T-helper 2 cell treated with Interferon-gamma antibody and Interleukin-4, amounts not matched to agents 5 μg/mL and 100 μg/mL, for 36 hours (primary cell): Measurements from ENCODE around the gene SPATS2.
"Not testable (repeated sequence)": the region's sequence is repeated elsewhere in the genome, so short reads cannot be mapped to it uniquely, and the experiment has no call there.

Source experiments
- DNase-seq: peaks from one replicate; pipeline ENCODE4 v3.0.0; 2021; ENCODE audit warnings: low spot score
- H3K27ac Mint-ChIP-seq: one replicate; pipeline ENCODE4 v1.8.0; 2021; ENCODE audit warnings: mild to moderate bottlenecking, mixed read lengths
- H3K27me3 Mint-ChIP-seq: one replicate; pipeline ENCODE4 v1.8.0; 2021; ENCODE audit warnings: low read depth, mixed read lengths
- H3K36me3 Mint-ChIP-seq: one replicate; pipeline ENCODE4 v1.8.0; 2021; ENCODE audit warnings: low read depth, mixed read lengths
- H3K4me1 Mint-ChIP-seq: one replicate; pipeline ENCODE4 v1.8.0; 2021; ENCODE audit warnings: low read depth, mixed read lengths
- H3K4me3 Mint-ChIP-seq: one replicate; pipeline ENCODE4 v1.8.0; 2022; ENCODE audit warnings: mild to moderate bottlenecking, moderate library complexity, mixed read lengths
- H3K9me3 Mint-ChIP-seq: one replicate; pipeline ENCODE4 v1.8.0; 2021; ENCODE audit warnings: mixed read lengths

Gene SPATS2

DNA sequence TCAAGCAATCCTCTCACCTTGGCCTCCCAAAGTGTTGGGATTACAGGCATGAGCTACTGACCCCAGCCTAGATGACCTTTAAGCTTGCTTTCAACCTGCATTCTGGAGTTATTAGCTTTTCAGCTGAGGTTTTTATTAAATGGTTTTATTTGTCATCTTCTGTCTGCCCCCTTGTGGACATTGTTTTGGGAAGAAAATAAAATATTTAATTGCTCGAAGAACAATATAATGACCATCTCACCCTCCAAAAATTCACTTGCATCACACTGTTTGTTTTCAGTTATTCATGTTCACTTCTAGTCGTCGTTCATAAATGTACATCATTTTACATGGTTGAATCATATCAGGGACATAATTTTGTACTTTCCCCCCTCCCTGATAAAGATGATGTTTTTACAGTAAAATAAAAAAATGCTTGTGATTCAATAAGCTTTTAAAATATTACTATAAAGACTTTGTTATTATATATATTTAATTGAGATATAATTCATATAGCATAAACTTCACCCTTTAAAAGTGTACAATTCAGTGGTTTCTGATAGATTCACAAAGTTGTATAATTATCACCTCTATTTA lies 10.1 kb upstream of the SPATS2 start:
- DNase-seq: no peak

DNA sequence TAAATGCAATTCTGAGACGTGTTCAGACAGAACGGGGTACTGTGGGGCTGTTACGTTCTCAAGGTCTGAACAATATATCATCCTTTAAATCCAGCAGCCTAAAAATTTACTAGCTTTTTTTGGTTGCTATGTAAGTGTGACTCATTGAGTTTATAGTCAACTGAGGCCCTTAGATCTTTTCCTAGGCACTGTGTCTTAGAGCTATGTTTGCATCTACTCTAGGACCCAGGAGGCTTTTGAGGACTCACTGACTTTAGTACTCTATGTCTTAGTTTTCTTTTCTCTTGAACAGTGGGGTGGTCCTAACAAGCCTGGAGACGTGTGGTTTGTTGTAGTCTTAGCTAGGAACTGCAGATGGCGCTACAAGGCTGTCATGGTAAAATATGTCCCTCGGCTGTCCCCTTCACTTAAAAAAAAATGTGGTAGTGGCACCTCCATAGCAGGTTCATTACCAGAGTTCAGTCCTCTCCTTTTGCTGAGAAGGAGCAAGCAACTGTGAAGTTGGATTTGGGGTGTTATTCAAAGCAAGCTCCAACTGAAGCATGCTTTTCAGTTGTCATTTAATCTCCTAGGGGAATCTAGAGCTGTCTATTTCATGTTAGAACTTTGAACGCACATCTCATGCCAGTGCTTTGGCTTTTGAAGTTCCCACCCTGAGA lies 8.7 kb upstream of the SPATS2 start:
- Mint-ChIP-seq H3K27me3 (peaks cover 29% of the 10 kb centered on the region), H3K27ac (no peak overlapping the region), H3K4me3 (no peak overlapping the region), H3K36me3 (no peaks in the 10 kb centered on the region), H3K9me3 (no peaks in the 10 kb centered on the region), H3K4me1 (peaks cover 4% of the 10 kb centered on the region)
- peak; percentile 53 for DNase-seq

More for the DNA sequence above, 10.1 kb upstream of the SPATS2 start:
- Mint-ChIP-seq H3K4me1 (peaks cover 4% of the 10 kb centered on the region), H3K27me3 (peaks cover 37% of the 10 kb centered on the region), H3K4me3 (no peak overlapping the region), H3K27ac (no peak overlapping the region), H3K36me3 (no peaks in the 10 kb centered on the region), H3K9me3 (no peaks in the 10 kb centered on the region)

DNA sequence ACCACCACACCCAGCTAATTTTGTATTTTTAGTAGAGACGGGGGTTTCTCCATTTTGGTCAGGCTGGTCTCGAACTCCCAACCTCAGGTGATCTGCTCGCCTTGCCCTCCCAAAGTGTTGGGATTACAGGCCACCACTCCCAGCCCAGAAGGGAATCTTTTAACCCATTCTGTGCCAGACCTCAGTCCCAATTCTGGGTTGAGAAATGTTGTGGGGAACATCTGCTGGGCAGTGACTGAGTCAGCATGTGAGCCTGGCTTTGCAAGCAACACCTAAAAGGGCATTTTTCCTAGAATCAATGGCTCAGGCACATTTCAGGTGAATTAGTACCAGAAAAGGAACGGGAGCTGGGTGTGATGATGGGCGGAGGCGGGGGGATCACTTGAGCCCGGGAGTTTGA lies 7.6 kb upstream of the SPATS2 start:
- DNase-seq: no peak
- peaks cover 23% of the 10 kb centered on the region for H3K27me3 Mint-ChIP-seq
- H3K4me1 Mint-ChIP-seq: peaks cover 4% of the 10 kb centered on the region
- no peak overlapping the region for H3K4me3 Mint-ChIP-seq
- H3K9me3 Mint-ChIP-seq: no peaks in the 10 kb centered on the region
- H3K36me3 Mint-ChIP-seq: no peaks in the 10 kb centered on the region
- H3K27ac Mint-ChIP-seq: no peak overlapping the region

DNA sequence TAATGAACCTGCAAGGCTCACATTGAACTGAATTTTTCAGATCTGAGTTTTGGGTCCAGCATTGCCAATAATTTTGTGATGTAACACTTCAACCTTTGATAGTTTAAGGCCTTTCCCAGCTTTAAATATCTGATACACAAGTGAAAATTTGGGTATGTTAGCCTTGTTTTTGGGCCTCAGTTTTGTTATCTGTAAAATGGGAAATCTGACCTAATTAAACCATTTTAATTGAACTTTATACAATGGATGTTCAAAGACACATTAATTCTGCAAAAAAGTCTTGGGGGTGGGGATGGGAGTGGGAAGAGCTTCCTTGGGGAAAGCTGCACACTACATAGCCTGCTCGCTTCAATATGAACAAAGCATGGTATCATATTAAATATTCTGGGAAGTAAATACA lies 5.2 kb upstream of the SPATS2 start:
- Mint-ChIP-seq H3K27ac (no peak overlapping the region), H3K27me3 (peaks cover 12% of the 10 kb centered on the region)

DNA sequence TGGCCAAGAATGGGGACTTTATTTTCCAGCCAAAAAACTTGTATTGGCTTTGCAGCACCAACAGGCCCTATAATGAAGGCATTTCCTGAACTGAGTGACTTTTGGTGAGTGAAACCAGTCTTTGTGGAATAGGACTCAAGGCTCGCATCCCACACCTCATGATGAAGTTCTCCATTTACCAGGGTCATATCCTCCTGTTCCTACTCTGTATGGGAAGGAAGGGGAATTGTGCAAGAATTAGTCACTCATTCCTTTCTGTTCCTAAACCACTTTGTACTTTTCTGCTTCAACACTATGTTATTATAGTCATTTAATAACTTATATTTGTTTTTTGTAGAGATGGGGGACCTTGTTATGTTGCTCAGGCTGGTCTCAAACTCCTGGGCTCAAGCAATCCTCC lies 2.3 kb upstream of the SPATS2 start:
- DNase-seq: no peak
- peaks cover 6% of the 10 kb centered on the region for H3K27me3 Mint-ChIP-seq
- H3K4me1 Mint-ChIP-seq: peaks cover 26% of the 10 kb centered on the region
- H3K4me3 Mint-ChIP-seq: no peak overlapping the region
- no peak overlapping the region for H3K27ac Mint-ChIP-seq
- no peaks in the 10 kb centered on the region for H3K36me3 Mint-ChIP-seq
- H3K9me3 Mint-ChIP-seq: no peaks in the 10 kb centered on the region

More for the DNA sequence above, 5.2 kb upstream of the SPATS2 start:
- Mint-ChIP-seq H3K36me3 (no peaks in the 10 kb centered on the region), H3K4me3 (no peak overlapping the region), H3K9me3 (no peaks in the 10 kb centered on the region), H3K4me1 (peaks cover 11% of the 10 kb centered on the region)
- DNase-seq: no peak

DNA sequence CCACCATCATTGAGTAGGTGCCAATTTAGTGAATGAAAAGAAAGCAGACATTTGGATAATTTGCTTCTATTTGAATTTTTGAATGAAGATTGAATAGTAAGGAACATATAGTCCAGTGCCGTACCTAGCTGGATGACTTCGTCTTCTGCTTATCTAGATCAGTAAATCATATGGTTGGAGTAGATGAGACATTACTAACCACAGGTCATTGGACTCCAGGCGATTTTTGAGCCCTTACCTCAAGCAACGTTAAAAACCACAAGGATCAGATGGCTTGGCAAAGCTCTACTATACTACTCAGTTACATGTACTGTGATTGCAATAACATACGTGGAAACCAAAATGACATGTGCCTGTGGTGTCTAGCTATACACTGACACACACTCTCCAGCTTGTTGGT lies 1.7 kb upstream of the SPATS2 start:
- Mint-ChIP-seq H3K36me3 (no peaks in the 10 kb centered on the region), H3K9me3 (no peaks in the 10 kb centered on the region), H3K4me1 (peaks cover 31% of the 10 kb centered on the region), H3K27ac (no peak overlapping the region), H3K4me3 (peak overlapping the region; percentile 52), H3K27me3 (peaks cover 6% of the 10 kb centered on the region)
- DNase-seq: no peak

DNA sequence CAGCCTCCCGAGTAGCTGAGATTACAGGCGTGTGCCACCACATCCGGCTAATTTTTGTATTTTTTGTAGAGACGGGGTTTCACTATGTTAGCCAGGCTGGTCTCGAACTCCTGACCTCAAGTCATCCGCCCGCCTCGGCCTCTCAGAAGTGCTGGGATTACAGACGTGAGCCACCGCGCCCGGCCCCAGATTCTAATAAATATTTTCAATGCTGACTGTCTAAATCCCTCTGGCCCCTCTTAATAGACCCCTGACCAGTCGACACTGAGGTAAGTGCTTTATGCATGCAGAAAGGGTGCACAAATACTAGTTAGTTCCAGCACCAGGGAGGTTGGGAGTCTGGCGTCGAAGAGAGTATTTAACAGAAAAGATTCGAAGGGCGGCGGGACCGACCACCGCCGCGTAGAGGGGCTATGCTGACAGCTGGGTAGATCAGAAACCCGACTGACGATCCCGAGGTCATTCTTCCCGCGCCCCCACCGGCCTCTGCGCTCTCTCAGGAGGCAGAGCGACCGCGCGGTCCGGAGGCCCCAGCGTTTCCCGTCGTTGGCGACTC lies 1.1 kb upstream of the SPATS2 start:
- Mint-ChIP-seq H3K4me1 (peaks cover 34% of the 10 kb centered on the region), H3K36me3 (no peaks in the 10 kb centered on the region), H3K27me3 (peaks cover 3% of the 10 kb centered on the region), H3K4me3 (peak overlapping the region; percentile 88), H3K9me3 (no peaks in the 10 kb centered on the region), H3K27ac (peak overlapping the region; percentile 94)
- DNase-seq: no peak

DNA sequence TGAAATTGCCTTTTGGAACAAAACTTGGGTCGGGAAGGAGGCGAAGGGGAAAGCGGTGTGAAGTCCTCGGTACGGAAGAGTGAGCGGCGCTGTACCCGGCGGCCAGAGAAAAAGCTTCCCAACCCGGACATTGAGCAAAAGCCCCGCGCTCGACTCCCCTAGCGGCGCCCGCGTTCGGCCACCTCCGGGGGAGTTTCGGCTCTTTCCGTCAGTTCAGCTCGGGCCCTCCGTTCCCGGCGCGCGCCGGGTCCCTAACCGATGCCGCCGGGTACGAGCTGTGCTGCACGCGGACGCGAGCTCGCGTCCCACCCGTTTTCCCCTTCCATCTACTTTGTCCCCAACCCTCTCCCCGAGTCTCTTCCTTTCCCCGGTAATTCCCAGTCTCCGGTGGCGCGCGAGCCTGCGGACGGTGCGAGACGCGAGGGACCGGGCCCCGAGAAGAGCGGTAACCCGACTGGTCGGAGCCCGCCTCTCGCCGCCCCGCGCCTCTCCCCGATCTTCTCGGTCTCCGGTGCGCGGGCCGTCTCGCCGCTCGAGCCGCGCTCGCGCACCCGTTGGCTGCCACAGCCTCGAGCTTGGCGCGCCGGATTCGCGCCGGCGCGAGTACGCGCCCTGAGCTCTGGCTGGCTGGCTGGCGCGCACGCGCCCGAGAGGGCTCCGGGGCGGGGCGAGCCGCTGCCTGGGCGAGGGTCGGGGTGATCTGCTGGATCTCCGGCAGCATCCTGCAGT lies 446 bp upstream of the SPATS2 start:
- DNase-seq: peak; percentile 96
- Mint-ChIP-seq H3K9me3 (no peaks in the 10 kb centered on the region), H3K27me3 (no peaks in the 10 kb centered on the region), H3K36me3 (peaks cover 3% of the 10 kb centered on the region), H3K4me3 (peak overlapping the region; percentile 88), H3K27ac (peak overlapping the region; percentile 94), H3K4me1 (peaks cover 39% of the 10 kb centered on the region)

DNA sequence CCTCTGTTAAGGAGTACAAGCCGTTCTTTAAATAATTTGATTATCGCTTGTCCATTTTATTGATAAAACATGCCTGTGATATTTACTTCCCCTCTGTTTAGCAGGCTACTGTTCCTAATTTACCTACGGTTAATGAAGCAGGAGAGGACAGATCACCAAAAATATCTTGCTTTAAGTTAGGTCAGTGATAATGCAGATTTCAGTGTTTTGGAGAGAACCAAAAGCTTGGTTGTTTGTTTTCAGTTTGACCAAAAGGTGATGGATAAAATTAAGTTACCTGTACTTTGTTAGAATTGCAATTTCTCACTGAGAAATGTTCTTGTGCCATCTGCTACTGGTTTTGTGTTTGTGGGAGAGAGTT lies 958 bp downstream of the SPATS2 start:
- Mint-ChIP-seq H3K4me3 (peak overlapping the region; percentile 88), H3K36me3 (peaks cover 5% of the 10 kb centered on the region), H3K9me3 (no peaks in the 10 kb centered on the region), H3K27me3 (no peaks in the 10 kb centered on the region), H3K27ac (peak overlapping the region; percentile 94), H3K4me1 (peaks cover 41% of the 10 kb centered on the region)
- DNase-seq: no peak

DNA sequence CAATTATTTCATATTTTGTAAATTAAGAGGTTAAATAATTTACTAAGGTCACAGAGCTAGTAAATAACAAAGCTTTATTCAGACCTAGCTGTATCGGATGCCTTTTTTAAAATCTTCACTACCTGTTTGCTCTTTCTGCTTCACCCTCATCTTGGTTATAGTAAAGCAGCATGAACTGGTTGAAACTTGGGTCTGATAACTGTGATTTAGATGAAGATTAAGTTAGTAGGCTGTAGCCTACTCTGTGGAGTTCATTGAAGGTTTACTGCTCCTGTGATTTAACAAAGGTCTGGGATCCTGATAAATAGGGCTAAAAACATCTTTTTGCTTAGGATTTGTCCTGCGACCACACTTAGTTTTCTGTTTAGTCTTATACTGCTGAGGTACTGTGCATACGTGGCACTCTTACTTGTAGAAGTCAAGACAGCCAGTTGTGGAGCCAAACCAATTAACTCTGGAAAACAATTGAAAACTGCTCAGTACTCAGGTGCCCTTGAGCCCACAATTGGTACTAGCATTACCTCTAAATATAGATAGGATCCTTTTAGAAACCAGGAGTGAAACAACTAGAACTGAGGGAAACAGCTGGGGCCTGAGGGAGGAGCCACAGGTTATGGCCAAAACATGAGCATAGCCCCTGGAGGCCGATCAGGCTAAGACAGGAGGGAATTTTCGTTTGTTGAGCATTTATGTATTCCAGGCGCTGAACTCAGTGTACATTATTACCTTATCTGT lies 2.3 kb downstream of the SPATS2 start:
- Mint-ChIP-seq H3K9me3 (no peaks in the 10 kb centered on the region), H3K4me3 (no peak overlapping the region), H3K27me3 (no peaks in the 10 kb centered on the region), H3K4me1 (peaks cover 41% of the 10 kb centered on the region), H3K27ac (no peak overlapping the region), H3K36me3 (peaks cover 5% of the 10 kb centered on the region)
- peak; percentile 33 for DNase-seq

DNA sequence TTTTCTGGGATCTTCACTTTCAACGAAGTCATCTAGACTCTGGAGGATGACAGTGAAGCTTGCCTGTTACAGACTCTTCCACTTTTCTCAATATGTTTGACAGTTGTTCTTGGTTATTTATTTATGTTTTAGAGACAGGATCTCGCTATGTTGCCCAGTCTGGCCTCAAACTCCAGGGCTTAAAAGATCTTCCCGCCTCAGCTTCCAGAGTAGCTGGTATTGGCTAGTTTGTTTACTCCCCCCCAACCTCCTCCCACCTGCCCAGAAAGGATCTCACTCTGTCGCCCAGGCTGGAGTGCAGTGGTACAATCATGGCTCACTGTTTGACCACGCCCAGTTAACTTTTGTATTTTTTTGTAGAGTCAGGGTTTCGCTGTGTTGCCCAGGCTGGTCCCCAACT lies 3.3 kb downstream of the SPATS2 start:
- peaks cover 45% of the 10 kb centered on the region for H3K4me1 Mint-ChIP-seq

DNA sequence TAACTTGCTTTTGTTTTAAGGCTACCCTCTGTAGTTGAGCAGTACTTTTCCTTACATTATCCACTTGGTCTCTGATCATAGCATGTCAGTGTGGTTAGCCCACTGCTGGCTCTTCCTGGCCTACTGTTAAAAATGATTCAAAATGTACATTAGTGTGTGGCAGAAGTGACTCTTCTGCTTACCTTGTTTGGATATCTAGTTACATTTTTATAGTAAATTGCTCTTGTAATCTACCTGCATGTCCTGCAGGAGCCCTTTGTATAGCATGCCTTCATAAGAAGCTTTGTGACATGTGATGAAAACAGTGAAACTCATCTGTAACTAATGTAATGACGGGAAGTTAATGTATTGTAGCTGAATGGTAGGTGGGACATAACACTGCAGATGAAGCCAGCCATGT lies 8.1 kb downstream of the SPATS2 start:
- no peak for DNase-seq
- Mint-ChIP-seq H3K27me3 (no peaks in the 10 kb centered on the region), H3K9me3 (no peaks in the 10 kb centered on the region), H3K4me3 (no peak overlapping the region), H3K27ac (peak overlapping the region; percentile 2), H3K36me3 (peaks cover 5% of the 10 kb centered on the region), H3K4me1 (peaks cover 19% of the 10 kb centered on the region)

More for the DNA sequence above, 3.3 kb downstream of the SPATS2 start:
- Mint-ChIP-seq H3K4me3 (no peak overlapping the region), H3K27ac (no peak overlapping the region), H3K9me3 (no peaks in the 10 kb centered on the region), H3K36me3 (peaks cover 5% of the 10 kb centered on the region), H3K27me3 (no peaks in the 10 kb centered on the region)
- no peak for DNase-seq

DNA sequence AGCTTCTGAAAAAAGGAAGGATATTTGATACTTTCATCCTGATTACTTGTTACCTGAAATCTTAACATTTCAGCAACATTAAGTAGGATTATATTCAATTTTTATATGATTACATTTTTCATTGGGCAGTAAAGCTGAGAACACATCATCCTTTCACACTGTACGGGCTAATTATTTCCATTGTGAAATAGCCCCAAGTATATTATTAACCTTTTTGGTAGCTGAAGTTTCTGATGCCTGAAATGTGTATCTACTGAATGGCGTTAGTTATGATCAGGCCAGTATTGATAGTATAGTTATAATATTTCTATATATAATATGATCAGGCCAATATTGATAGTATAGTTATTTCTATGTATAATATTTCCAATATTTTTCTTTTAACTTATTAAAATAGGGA lies 10.1 kb downstream of the SPATS2 start:
- peaks cover 2% of the 10 kb centered on the region for H3K36me3 Mint-ChIP-seq
- H3K4me1 Mint-ChIP-seq: peaks cover 10% of the 10 kb centered on the region
- H3K9me3 Mint-ChIP-seq: no peaks in the 10 kb centered on the region
- no peak overlapping the region for H3K27ac Mint-ChIP-seq
- no peaks in the 10 kb centered on the region for H3K27me3 Mint-ChIP-seq
- H3K4me3 Mint-ChIP-seq: no peak overlapping the region
- DNase-seq: no peak

DNA sequence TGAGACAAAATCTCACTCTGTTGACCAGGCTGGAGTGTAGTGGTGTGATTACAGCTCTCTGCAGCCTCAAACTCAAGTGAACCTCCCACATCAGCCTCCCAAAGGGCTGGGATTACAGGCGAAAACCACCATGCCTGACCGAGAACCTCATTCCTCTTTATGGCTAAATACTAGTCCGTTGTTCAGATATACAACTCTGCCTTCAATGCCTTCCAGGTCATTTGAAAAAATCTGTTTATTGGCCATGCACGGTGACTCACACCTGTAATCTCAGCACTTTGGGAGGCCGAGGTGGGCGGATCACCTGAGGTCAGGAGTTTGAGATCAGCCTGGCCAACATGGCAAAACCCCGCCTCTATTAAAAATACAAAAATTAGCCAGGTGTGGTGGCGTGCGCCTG lies 12.9 kb downstream of the SPATS2 start:
- not testable (repeated sequence) for H3K36me3 Mint-ChIP-seq, H3K4me3 Mint-ChIP-seq, H3K27me3 Mint-ChIP-seq, H3K4me1 Mint-ChIP-seq, H3K27ac Mint-ChIP-seq, DNase-seq, H3K9me3 Mint-ChIP-seq
